ENCODE results near the gene PWWP2B.

DNA sequence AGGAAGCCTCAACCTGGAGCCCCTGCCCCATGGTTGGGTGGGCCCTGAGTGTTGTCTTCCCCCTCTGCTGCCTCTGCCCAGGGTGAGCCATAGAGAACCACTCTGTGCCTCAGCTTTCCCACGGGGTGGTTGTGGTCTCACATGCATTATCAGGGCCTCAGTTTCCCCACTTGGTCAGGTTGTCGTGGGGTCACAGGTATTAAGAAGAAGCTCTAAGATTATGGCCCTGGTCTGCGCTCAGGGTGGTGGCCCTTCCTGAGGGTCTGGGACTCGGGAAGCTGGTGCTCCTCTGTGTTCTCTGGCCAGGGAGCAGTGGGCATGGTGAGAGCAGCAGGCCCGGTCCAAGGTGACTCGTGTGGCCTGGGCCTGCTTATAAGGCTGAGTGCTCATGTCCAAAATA, 47.2 kb upstream of the PWWP2B start:
- TF ChIP-seq FOXK1 (CRISPR knock-in tag; IDR thresholded peaks at IDR 0.05) (no peak), CTCF (IDR thresholded peaks at IDR 0.05) (no peak), E2F4 (CRISPR knock-in tag; IDR thresholded peaks at IDR 0.05; ENCODE audit: borderline replicate concordance, low read depth) (no peak), ZNF138 (CRISPR knock-in tag; conservative IDR thresholded peaks at IDR 0.05) (no peak), SOX15 (CRISPR knock-in tag; IDR thresholded peaks at IDR 0.05) (no peak), CREB1 (CRISPR knock-in tag; IDR thresholded peaks at IDR 0.05) (no peak)
- TF ChIP-seq, protein P1, sequence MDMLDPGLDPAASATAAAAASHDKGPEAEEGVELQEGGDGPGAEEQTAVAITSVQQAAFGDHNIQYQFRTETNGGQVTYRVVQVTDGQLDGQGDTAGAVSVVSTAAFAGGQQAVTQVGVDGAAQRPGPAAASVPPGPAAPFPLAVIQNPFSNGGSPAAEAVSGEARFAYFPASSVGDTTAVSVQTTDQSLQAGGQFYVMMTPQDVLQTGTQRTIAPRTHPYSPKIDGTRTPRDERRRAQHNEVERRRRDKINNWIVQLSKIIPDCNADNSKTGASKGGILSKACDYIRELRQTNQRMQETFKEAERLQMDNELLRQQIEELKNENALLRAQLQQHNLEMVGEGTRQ (CRISPR knock-in tag; IDR thresholded peaks at IDR 0.05), result no peak
- TF ChIP-seq, protein P2, sequence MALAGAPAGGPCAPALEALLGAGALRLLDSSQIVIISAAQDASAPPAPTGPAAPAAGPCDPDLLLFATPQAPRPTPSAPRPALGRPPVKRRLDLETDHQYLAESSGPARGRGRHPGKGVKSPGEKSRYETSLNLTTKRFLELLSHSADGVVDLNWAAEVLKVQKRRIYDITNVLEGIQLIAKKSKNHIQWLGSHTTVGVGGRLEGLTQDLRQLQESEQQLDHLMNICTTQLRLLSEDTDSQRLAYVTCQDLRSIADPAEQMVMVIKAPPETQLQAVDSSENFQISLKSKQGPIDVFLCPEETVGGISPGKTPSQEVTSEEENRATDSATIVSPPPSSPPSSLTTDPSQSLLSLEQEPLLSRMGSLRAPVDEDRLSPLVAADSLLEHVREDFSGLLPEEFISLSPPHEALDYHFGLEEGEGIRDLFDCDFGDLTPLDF (CRISPR knock-in tag; IDR thresholded peaks at IDR 0.05), result no peak

Data from WTC11 (cell line).